DND-41 (cell line): ENCODE data around the gene EXOC3L1.

Experiments
- EZH2 ChIP-seq: IDR thresholded peaks from 3 replicates; pipeline ENCODE4 v1.6.1; 2012; ENCODE audit warnings: borderline replicate concordance, low read depth, mild to moderate bottlenecking, moderate library complexity, low read length, inconsistent platforms; ENCODE audit not compliant: severe bottlenecking
- TF ChIP-seq, protein P1 (sequence below): IDR thresholded peaks from 2 replicates; pipeline ENCODE4 v1.5.1; 2012; ENCODE audit warnings: borderline replicate concordance, low read length, moderate library complexity, mild to moderate bottlenecking; ENCODE audit not compliant: poor library complexity, severe bottlenecking; ENCODE audit errors: extremely low read depth

DNA sequence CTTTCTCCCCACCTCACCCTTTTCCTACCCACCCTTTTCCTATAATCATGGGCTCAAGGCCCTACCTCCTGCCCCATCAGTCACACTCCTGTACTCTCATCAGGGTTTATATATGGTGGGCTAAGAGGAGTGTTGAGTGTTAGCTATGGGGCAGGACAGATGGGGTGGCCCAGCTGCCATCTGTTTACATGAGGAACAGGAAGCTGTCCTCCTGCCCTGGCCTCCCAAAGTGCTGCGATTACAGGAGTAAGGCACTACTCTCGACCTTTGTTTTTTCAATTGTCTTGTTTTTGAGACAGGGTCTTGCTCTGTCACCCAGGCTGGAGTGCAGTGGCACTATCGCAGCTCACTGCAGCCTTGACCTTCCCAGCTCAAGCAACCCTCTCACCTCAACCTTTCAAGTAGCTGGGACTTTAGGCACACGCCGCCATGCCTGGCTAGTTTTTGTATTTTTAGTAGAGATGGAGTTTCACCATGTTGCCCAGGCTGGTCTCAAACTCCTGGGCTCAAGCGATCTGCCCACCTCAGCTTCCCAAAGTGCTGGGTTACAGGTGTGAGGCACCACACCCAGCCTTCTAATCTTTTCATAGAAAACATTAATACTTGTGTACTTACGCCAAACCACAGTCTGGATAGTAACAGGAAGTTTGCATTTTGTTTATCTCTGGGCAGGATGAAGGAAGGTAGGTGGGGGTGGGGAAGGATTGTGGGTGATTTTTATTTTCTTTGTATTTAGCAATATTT, 31.9 kb downstream of the EXOC3L1 start:
- TF ChIP-seq, protein P1, sequence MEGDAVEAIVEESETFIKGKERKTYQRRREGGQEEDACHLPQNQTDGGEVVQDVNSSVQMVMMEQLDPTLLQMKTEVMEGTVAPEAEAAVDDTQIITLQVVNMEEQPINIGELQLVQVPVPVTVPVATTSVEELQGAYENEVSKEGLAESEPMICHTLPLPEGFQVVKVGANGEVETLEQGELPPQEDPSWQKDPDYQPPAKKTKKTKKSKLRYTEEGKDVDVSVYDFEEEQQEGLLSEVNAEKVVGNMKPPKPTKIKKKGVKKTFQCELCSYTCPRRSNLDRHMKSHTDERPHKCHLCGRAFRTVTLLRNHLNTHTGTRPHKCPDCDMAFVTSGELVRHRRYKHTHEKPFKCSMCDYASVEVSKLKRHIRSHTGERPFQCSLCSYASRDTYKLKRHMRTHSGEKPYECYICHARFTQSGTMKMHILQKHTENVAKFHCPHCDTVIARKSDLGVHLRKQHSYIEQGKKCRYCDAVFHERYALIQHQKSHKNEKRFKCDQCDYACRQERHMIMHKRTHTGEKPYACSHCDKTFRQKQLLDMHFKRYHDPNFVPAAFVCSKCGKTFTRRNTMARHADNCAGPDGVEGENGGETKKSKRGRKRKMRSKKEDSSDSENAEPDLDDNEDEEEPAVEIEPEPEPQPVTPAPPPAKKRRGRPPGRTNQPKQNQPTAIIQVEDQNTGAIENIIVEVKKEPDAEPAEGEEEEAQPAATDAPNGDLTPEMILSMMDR, result no peak
- no peak for TF ChIP-seq EZH2
